T1000 (cell line): ENCODE measurements around the gene ICAM4.

Experiments
- DNase-seq: peaks from one replicate; lab custom pipeline; 2025; ENCODE audit warnings: mixed read lengths; lab: John Stamatoyannopoulos, UW

The ICAM4 gene

DNA sequence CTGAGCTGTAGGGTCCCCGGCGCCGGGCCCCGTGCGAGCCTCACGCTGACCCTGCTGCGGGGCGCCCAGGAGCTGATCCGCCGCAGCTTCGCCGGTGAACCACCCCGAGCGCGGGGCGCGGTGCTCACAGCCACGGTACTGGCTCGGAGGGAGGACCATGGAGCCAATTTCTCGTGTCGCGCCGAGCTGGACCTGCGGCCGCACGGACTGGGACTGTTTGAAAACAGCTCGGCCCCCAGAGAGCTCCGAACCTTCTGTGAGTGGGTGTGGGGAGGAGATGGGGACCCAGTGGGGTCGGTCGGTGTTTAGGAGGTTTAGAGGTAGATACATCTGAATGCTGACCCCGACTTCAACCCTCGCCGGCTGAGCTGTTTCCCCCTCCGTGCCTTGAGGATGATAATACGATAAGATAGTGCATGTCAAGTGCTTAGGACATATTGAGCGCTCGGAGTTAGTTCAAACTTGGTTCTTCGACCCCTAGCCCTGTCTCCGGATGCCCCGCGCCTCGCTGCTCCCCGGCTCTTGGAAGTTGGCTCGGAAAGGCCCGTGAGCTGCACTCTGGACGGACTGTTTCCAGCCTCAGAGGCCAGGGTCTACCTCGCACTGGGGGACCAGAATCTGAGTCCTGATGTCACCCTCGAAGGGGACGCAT is 4.9 kb downstream of the ICAM4 start:
- DNase-seq = no peak

DNA sequence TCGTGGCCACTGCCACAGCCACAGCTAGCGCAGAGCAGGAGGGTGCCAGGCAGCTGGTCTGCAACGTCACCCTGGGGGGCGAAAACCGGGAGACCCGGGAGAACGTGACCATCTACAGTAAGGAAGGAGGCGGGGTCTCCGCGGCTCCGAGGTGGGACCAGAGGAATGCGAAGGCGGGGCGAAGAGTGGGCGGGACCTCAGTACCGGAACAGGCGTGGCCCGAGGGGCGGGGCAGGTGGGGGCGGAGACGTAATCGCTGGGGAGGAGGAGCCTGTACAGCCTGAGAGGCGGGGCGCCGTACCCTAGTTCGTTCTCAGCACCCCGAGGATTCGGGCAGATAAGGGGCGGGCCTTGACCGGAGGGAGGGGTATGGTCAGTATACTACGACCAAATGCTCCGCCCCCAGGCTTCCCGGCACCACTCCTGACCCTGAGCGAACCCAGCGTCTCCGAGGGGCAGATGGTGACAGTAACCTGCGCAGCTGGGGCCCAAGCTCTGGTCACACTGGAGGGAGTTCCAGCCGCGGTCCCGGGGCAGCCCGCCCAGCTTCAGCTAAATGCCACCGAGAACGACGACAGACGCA is 5.5 kb downstream of the ICAM4 start:
- DNase-seq = peak; percentile 93

DNA sequence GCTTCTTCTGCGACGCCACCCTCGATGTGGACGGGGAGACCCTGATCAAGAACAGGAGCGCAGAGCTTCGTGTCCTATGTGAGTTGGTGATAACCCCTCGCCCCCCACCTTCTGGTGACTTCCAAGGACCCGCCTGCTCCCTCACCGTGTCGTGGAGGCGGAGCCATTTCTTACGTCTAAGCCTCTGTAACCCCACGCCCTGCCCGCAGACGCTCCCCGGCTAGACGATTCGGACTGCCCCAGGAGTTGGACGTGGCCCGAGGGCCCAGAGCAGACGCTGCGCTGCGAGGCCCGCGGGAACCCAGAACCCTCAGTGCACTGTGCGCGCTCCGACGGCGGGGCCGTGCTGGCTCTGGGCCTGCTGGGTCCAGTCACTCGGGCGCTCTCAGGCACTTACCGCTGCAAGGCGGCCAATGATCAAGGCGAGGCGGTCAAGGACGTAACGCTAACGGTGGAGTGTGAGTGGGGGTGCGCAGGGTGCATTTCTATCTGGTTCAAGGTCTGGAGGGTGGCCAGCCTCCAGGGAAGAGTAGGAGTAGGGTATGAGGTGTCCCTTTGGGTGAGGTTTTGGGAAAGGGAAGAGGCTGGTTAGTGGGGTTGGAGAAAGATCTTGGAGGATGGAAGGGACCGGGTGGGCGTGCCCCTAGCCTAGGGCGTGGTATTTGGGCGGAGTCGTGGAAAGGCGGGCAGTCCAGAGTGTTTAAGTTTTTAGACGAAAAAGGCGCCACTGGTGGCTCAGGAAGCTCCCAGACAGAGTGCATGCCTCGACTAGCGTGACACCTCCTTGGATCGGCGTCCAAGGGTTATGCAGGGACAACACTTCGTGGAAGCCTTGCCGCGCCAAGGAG is 6.3 kb downstream of the ICAM4 start:
- DNase-seq = no peak

DNA sequence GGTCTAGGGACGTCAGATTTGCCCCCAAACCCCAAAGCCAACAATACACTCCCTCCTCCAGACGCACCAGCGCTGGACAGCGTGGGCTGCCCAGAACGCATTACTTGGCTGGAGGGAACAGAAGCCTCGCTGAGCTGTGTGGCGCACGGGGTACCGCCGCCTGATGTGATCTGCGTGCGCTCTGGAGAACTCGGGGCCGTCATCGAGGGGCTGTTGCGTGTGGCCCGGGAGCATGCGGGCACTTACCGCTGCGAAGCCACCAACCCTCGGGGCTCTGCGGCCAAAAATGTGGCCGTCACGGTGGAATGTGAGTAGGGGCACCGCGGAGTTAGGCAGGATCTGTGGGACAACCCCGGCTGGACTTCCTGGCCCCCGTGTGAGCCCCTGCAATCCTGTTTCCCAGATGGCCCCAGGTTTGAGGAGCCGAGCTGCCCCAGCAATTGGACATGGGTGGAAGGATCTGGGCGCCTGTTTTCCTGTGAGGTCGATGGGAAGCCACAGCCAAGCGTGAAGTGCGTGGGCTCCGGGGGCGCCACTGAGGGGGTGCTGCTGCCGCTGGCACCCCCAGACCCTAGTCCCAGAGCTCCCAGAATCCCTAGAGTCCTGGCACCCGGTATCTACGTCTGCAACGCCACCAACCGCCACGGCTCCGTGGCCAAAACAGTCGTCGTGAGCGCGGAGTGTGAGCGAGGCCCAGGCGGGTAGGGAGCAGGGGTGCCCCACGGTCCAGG is 7.0 kb downstream of the ICAM4 start:
- no peak for DNase-seq

DNA sequence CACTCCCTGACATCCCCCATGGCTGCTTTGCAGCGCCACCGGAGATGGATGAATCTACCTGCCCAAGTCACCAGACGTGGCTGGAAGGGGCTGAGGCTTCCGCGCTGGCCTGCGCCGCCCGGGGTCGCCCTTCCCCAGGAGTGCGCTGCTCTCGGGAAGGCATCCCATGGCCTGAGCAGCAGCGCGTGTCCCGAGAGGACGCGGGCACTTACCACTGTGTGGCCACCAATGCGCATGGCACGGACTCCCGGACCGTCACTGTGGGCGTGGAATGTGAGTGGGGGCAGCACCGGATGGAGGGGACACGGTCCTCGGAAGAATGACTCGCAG is 7.6 kb downstream of the ICAM4 start:
- DNase-seq = no peak

DNA sequence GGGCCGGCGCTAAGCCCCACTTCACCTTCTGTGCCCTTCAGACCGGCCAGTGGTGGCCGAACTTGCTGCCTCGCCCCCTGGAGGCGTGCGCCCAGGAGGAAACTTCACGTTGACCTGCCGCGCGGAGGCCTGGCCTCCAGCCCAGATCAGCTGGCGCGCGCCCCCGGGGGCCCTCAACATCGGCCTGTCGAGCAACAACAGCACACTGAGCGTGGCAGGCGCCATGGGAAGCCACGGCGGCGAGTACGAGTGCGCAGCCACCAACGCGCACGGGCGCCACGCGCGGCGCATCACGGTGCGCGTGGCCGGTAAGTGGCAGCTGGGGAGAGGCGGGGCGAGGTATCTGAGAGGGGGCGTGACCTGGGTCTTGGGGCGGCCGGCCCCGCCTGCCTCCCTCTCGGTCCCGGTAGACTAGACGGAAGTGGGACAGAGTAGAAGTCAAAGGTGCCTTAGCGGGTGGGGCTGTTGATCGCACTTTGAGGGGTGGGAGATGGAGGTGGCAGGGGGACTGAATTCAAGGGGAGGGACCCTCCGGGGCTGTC is 8.6 kb downstream of the ICAM4 start:
- no peak for DNase-seq

DNA sequence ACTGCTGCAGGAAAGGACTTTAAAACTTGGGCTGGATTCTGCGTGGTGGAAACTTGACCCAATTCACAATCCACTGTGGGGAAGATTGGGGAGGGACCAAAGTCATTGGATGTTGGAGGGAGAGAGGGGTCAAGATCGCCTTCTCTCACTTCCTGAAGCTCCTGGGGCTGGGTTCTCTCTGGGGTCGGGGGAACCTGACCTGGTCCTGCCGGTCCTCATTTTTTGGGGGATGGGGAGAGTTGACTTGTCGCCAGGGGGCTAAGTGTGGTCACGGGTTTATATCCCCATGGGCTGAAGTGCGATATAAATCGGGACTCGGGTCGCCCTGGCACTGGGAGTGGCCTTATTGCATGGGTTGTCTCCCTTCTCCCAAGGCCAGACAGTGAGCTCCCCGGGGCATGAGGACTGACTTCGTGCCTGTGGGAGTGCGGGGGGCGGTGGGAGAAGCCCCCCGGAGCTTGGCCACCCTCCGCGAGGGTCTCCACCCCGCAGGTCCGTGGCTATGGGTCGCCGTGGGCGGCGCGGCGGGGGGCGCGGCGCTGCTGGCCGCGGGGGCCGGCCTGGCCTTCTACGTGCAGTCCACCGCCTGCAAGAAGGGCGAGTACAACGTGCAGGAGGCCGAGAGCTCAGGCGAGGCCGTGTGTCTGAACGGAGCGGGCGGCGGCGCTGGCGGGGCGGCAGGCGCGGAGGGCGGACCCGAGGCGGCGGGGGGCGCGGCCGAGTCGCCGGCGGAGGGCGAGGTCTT is 9.3 kb downstream of the ICAM4 start:
- no peak for DNase-seq

DNA sequence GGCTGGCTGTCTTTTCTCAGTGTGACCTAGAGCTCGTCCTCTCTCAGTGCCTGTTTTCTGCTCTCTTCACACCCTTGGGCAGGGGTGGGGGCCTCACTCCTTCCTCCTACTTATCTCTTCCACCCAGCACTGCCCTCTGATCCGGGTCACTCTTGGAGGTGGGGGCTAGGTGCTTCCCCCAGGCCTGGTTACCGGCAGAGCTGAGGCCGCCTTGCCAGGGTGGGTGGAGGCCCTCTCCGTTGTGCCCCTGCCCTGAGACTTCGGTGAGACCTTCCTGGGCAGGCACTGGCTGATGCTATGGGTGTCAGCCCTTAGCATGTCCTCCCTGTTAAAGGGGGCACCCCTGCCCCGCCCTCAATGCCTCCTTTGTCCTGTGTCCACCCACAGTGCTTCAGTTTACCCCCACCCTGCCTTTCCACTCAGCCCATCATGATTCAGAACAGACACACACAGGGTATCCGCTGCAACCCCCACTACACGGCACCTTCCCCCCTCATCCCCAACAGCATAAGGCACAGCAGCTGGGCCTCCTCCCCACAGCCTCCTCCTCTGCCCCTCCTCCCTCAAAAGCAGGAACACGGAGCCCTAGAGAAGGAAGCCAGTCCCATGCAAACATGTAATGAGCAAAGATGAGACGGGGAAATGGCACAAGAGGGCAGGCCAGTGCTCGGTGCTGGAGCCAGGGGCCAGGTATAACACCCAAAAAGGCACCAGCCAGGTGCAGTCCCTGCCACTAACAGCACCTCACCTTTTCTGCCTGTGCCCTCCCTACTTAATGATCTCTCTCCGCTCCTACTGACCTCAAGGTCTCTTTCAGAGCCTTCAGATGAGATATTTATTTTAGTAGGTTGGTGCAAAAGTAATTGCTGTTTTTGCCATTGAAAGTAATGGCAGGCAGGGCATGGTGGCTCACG is 13.0 kb downstream of the ICAM4 start:
- no peak for DNase-seq

DNA sequence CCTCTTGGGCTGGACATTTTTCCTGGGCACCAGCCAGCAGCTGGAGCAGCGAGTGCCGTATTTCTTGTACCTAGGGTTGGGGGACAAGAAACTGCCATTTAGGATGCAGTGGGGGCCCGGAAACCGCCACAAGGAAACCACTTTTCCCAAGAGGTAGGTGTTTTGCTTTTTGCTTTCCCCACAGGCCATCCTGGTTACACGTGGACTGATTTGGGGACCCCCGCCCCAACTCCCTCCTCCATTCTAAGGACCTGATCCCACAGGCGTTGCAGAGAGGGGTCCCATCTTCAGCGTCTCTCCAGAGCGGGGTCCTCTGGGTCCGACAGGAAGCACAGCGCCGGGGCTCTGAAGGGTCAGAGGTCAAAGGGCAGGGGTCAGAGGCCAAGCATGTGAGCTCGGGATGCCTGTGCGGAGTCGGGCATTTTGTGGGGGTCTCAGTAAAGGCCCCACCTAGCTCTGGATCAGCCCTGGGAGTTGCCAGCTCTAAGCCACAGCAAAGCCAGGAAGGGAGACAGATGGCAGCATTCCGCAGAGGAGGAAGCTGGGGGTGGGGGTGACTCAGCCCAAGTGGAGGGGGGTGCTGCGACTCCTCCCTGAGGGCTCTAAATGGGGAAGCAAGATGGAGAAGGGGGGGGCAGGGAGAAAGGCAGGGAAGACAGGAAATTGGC is 18.5 kb downstream of the ICAM4 start:
- no peak for DNase-seq

DNA sequence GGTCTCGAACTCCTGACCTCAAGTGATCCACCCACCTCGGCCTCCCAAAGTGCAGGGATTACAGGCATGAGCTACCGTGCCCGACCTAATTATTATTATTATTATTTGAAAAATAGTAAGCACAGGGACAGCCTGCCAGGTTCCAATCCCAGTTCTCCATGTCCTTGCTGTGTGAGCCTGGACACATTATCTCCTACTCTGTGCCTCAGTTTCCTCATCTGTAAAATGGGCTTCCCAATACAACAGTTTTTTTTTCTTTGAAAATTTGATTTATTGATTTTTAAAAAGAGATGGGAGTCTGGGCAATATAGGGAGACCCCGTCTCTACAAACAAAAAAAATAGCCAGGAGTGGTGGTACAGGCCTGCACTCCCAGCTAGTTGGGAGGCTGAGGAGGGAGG is 19.6 kb downstream of the ICAM4 start:
- no peak for DNase-seq

DNA sequence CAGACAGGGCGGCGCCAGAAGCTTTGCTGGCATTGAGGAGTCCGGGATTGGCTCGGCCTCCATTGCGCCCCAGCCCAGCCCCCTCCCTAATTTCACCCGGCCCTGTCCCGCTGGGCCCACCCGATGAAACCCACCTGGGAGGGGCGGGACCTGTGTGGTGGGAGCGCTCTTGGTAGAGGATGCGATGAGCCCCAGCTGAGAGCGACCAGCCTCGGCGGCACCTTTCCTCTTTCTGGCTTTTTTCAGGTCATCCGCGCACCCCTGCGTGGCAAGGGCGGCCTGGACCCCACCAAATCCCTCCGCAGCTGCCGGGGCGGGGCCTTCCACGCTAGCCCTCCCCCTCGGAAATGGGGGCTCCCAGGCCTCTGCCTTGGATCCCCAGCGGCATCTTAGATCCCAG is 22.7 kb downstream of the ICAM4 start, which contains the start of gene ZGLP1:
TSS of gene ZGLP1 (minus strand) at position 393 of the 400 bp plus-strand sequence.
- DNase-seq = no peak

DNA sequence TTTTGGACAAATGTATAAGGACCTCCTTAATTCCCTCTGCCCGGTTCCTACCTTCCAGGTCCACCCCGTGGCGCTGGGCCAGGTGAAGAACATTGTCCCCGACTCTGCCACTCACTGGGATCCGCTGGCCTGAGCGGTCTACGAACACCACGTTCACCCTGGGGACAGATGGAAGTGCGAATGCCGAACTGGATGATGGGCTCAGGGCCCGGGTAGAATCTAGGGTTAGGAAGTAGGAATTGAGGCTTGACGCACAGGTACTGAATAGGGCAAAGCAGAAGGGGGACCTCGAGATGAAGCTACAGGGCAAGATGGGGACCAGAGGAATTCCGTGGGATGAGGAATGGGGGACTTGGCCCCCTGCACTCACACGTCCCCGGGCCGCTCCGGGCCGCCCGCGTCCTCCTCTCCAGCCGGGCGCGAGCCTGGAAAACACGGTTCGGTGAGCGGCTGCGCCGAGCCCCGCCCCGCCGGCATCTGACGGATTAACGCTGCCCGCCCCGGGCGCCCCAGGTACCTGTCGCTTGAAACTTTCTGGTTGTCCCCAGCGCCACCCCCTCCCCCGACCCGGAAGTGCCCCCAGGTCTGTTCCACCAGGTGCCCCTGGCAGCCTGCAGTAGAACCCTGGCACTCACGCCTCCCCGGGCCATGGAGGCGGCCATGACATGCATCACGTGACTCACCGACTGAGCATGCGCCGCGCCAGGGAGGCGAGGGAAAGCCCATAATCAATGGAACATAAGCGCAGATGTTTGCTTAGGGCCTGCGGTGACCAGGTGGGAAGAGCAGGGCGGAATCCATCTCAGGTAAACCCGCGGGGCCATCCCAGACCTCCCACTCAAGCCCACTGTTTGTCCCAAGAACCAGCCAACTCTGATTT is 28.8 kb downstream of the ICAM4 start, which contains the start of gene FDX2:
TSS of gene FDX2 (minus strand) at position 681 of the 880 bp plus-strand sequence. CDS start at position 662, 19 bp downstream.
- DNase-seq = peak; percentile 66

DNA sequence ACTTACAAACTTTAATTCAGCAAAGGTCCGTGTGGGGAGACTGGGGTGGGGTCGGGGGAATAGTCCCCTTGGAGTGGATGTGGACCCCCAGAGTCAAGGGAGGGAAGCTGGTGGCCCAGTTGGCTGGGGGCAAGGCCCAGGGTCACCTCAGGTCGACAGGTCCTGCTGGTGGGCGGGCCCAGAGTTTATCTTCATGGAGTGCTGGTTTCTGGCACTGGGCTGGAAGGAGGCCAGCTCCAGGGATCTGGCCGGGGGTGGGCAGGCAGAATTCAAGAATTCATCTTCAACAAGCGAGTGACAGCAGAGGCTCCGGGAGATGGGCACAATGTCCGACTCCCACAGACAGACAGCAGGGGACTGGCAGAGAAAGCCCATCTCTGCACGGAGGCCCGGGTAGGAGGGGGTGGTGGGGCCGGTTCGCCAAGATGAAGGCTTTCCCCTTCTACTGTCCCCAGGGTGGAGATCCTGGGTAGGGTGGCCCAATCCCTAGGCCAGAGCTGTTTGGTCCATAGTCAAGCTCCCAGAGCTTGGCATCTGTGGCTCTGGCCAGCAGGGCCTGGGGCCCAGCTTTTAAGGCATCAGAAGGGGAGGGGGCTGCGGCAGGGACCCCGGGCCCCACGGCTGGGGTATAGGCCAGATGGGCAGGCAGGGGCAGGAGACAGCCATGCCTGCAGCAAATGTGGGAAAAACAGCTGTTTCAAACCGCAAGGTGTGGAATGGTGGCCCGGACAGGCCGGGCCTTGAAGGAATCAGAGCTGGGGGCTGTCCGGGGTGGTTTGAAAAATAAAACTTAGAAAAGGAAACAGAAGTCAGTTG is 29.7 kb downstream of the ICAM4 start:
- DNase-seq = no peak

DNA sequence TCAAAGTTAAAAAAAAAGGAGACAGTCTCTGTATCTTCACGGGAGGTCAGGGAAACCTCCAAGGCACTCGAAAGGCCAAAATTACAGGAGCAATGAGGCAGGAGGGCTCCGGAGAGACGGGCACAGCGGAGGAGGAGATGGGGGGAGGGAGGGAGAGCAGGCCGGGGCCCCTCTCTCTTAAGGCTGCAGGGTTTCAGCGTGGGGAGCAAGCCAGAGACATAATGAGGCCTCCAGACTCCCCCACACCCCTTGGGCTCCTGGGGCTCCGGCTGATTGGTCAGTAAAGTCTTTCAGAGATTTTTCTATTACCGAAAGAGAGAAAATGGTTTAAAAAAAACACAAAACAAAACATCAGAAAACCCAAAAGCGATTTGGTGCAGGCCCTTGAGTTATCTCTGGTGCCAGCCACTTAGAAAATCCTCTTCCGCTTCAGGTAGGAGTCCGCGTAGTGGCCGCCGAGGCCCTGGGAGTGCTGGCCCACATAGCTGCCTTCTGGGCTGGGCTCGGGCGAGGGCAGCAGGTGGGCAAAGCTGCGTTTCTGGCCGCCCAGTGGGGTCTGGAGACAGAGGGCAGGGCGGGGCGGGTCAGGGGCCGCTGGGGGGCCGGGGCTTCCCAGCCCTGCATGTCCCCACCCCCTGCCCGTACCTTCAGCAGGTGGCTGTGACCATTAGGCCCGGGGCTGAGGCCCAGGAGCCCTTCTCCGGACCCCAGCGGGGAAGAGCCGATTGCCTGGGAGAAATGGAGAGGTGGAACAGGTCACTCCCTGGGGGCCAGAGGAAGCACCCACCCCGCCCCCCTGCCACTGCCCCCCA is 30.5 kb downstream of the ICAM4 start:
- no peak for DNase-seq

DNA sequence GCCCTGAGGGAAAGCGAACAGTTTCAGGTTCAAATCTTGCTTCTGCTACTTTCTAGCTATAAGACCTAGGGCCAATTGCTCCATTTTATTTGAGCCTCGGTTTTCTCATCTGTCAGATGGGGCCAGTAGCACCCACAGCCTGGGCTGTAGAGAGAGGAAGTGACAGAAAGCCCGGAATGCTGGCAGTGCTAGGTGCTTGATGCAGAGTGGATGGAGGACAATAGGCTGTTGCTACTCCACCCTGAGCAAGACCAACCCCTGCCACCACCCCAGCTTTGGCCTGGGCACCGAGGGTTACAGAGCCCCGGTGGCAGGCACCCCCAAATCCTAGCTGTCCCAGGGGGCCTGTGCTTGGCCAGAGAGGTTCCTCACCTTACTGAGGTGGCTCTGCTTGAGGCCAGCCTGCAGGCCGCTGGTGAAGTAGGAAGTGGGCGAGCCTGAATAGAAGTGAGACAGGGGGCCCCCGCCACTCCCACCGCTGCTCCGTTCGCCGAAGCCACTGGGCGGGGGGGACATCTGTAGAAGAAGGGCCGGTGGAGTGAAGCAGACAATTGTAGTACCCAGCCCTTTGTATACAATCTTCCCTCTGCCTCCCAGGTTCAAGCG is 31.2 kb downstream of the ICAM4 start:
- no peak for DNase-seq
